GM23248 (cell line): ENCODE data around the gene ALDH6A1. TPM values are rescaled to one million over a fixed set of nuclear protein-coding genes. Genes with fewer than 3 reads are reported as not detected.
"Not testable (repeated sequence)": the region's sequence is repeated elsewhere in the genome, so short reads cannot be mapped to it uniquely, and the experiment has no call there.

Experiments used
- DNase-seq: peaks from one replicate; pipeline ENCODE4 v3.0.0-alpha.2; 2015
- H2AFZ ChIP-seq: fragments of 200-600 bp; sonication (generic); 2 replicates; pipeline ENCODE4 v1.6.1; 2016; ENCODE audit warnings: antibody characterized with exemption
- H3F3A ChIP-seq: fragments of 200-600 bp; sonication (generic); 2 replicates; pipeline ENCODE4 v1.6.1; 2016; ENCODE audit warnings: mild to moderate bottlenecking, antibody characterized with exemption, mixed run types; ENCODE audit not compliant: insufficient read depth
- H3K27ac ChIP-seq: fragments of 200-600 bp; sonication (generic); 2 replicates; pipeline ENCODE4 v1.5.1; 2016; ENCODE audit warnings: mild to moderate bottlenecking
- H3K27me3 ChIP-seq: fragments of 200-600 bp; sonication (generic); replicated peaks from 2 replicates; pipeline ENCODE4 v1.6.1; 2016; ENCODE audit warnings: mild to moderate bottlenecking; ENCODE audit not compliant: insufficient read depth
- H3K36me3 ChIP-seq: fragments of 200-600 bp; sonication (generic); 2 replicates; pipeline ENCODE4 v1.6.1; 2016; ENCODE audit warnings: low read depth, mild to moderate bottlenecking
- H3K4me1 ChIP-seq: fragments of 200-600 bp; sonication (generic); 2 replicates; pipeline ENCODE4 v1.6.1; 2016; ENCODE audit warnings: mild to moderate bottlenecking; ENCODE audit not compliant: insufficient read depth
- H3K4me2 ChIP-seq: fragments of 200-600 bp; sonication (generic); one replicate; pipeline ENCODE4 v1.6.1; 2016; ENCODE audit warnings: mild to moderate bottlenecking; ENCODE audit not compliant: unreplicated experiment
- H3K4me3 ChIP-seq: fragments of 200-600 bp; sonication (generic); 2 replicates; pipeline ENCODE4 v1.5.1; 2016; ENCODE audit warnings: mild to moderate bottlenecking
- H3K79me2 ChIP-seq: fragments of 200-600 bp; sonication (generic); 2 replicates; pipeline ENCODE4 v1.6.1; 2016; ENCODE audit warnings: mild to moderate bottlenecking; ENCODE audit not compliant: insufficient read depth
- H3K9ac ChIP-seq: fragments of 200-600 bp; sonication (generic); 2 replicates; pipeline ENCODE4 v1.6.1; 2016; ENCODE audit warnings: mild to moderate bottlenecking
- H3K9me2 ChIP-seq: fragments of 200-600 bp; sonication (generic); 2 replicates; pipeline ENCODE4 v1.6.1; 2016; ENCODE audit warnings: mixed run types, mild to moderate bottlenecking, moderate library complexity; ENCODE audit not compliant: insufficient read depth
- H3K9me3 ChIP-seq: fragments of 200-600 bp; sonication (generic); one replicate; pipeline ENCODE4 v1.6.1; 2017; ENCODE audit warnings: low read depth
- H4K20me1 ChIP-seq: fragments of 200-600 bp; sonication (generic); 2 replicates; pipeline ENCODE4 v1.6.0; 2016; ENCODE audit not compliant: insufficient read depth
- EZH2 ChIP-seq: fragments of 200-600 bp; sonication (generic); IDR thresholded peaks from 2 replicates; pipeline ENCODE4 v1.6.1; 2018; ENCODE audit warnings: antibody characterized with exemption, mild to moderate bottlenecking; ENCODE audit not compliant: insufficient read depth, poor library complexity, severe bottlenecking
- EZH2phosphoT487 ChIP-seq: fragments of 200-600 bp; sonication (generic); IDR thresholded peaks from 2 replicates; pipeline ENCODE4 v1.6.1; 2018; ENCODE audit warnings: antibody characterized with exemption, moderate library complexity, mild to moderate bottlenecking, low read depth; ENCODE audit not compliant: insufficient read depth
- WGBS, 2 experiments: methylation state at CpG; one replicate each; pipeline ENCODE4 v1.1.6; 2015 to 2017; ENCODE audit warnings: low lambda C conversion rate in 2 of 2, low coverage in 1 of 2; ENCODE audit errors: missing lambda C conversion rate in 2 of 2; 5-methylcytosine and 5-hydroxymethylcytosine counted together
- in situ Hi-C: fragments of 300-500 bp; cut with MboI; formaldehyde crosslinking; loops from 2 replicates; pipeline ENCODE4 v1.15.0; 2020
- polyA plus RNA-seq: library from polyadenylated mRNA; unstranded; fragments of >200 nt; fragmentation: Nextera tagmentation; extraction: Ambion mirVana; gene quantifications from 2 replicates; pipeline ENCODE4 v1.2.1, GENCODE V29; 2016
- total RNA-seq: library from RNA; depleted of rRNA; stranded (reverse); fragments of >200 nt; shearing (Covaris generic); gene quantifications from 2 replicates; pipeline ENCODE4 v1.2.3, GENCODE V29; 2014; rRNA removed

The ALDH6A1 gene
- 13.8 and 19.9 TPM in 2 replicates for total RNA-seq
- polyA plus RNA-seq = 20.8 and 21.0 TPM in 2 replicates

GRCh38 chr14:74084277-74085046 lies at the start of gene ALDH6A1, which contains the start of gene LIN52:
Gene ALDH6A1, minus strand, starts transcription at chr14:74084453. Its CDS starts 59 bp downstream, at chr14:74084394.
Gene LIN52, plus strand, starts transcription at chr14:74084956. Its CDS starts 19 bp downstream, at chr14:74084975.
- Histone ChIP-seq H3K9ac (peak within 1 kb of the TSS; percentile 88), H3K9me2 (no peaks in the 10 kb centered on the region), H4K20me1 (no peaks in the 10 kb centered on the region), H3K36me3 (no peaks in the 10 kb centered on the region), H3K27ac (peak within 1 kb of the TSS; percentile 74), H3K4me1 (peaks cover 16% of the 10 kb centered on the region), H3F3A (no peaks in the 10 kb centered on the region), H3K27me3 (no peaks in the 10 kb centered on the region), H3K9me3 (no peaks in the 10 kb centered on the region), H3K79me2 (peaks cover 32% of the 10 kb centered on the region), H3K4me3 (peak within 1 kb of the TSS; percentile 84), H2AFZ (peak within 1 kb of the TSS; percentile 98), H3K4me2 (peak within 1 kb of the TSS; percentile 88)
- TF ChIP-seq EZH2 (no peak), EZH2phosphoT487 (no peak)
- DNase-seq = peak; percentile 100
- in situ Hi-C loops = no loop called here
- 1 to 2% methylated on average over 46 of the region's 46 CpGs for WGBS, 2 experiments

GRCh38 chr14:74127634-74128033 lies 43.4 kb upstream of the ALDH6A1 start:
- WGBS, 2 experiments = 100% methylated on average over 1 of the region's 1 CpG
- Histone ChIP-seq H2AFZ (no peak overlapping the region), H3K36me3 (no peaks in the 10 kb centered on the region), H3K9me3 (no peaks in the 10 kb centered on the region), H3K4me3 (no peak overlapping the region), H3K4me2 (no peak overlapping the region), H3K9me2 (no peaks in the 10 kb centered on the region), H3K79me2 (no peaks in the 10 kb centered on the region), H3K27me3 (no peaks in the 10 kb centered on the region), H3K9ac (no peak overlapping the region), H3K4me1 (no peaks in the 10 kb centered on the region), H4K20me1 (no peaks in the 10 kb centered on the region), H3K27ac (no peak overlapping the region), H3F3A (no peaks in the 10 kb centered on the region)
- TF ChIP-seq EZH2phosphoT487 (no peak), EZH2 (no peak)
- no peak for DNase-seq
- in situ Hi-C loops = no loop called here

- no peaks in the 10 kb centered on the region for H4K20me1 ChIP-seq
- no peak overlapping the region for H3K4me2 ChIP-seq
- no peak for DNase-seq
- in situ Hi-C loops = no loop called here
- no peaks in the 10 kb centered on the region; the same call in 1 of the 2 replicates for H3K36me3 ChIP-seq
- no peaks in the 10 kb centered on the region for H3K4me1 ChIP-seq
- H3K9ac ChIP-seq = no peak overlapping the region
- no peaks in the 10 kb centered on the region for H3K27me3 ChIP-seq
- H3K79me2 ChIP-seq = no peaks in the 10 kb centered on the region
- TF ChIP-seq EZH2 = no peak
- no peak for TF ChIP-seq EZH2phosphoT487
- H3K9me3 ChIP-seq = no peaks in the 10 kb centered on the region
- no peak overlapping the region for H3K4me3 ChIP-seq
- H2AFZ ChIP-seq = no peak overlapping the region
- no peaks in the 10 kb centered on the region for H3F3A ChIP-seq
- H3K9me2 ChIP-seq = no peaks in the 10 kb centered on the region
- WGBS, 2 experiments = 94 to 100% methylated on average over 1 of the region's 1 CpG
- H3K27ac ChIP-seq = no peak overlapping the region
Observed at GRCh38 chr14:74126315-74127013, 42.2 kb upstream of the ALDH6A1 start.

GRCh38 chr14:74125487-74125886 lies 41.2 kb upstream of the ALDH6A1 start:
- H3K4me1 ChIP-seq, H3K79me2 ChIP-seq, H4K20me1 ChIP-seq, in situ Hi-C loops, H2AFZ ChIP-seq, H3K9me2 ChIP-seq, H3K27me3 ChIP-seq, H3K4me2 ChIP-seq, H3K9ac ChIP-seq, H3K4me3 ChIP-seq, H3K9me3 ChIP-seq, H3K27ac ChIP-seq, H3F3A ChIP-seq, DNase-seq, H3K36me3 ChIP-seq: not testable (repeated sequence)
- 89% methylated on average over 4 to 5 of the region's 5 CpGs for WGBS, 2 experiments

- not testable (repeated sequence) for H2AFZ ChIP-seq, H3K36me3 ChIP-seq, H3K4me1 ChIP-seq, H4K20me1 ChIP-seq, H3K4me2 ChIP-seq, H3K4me3 ChIP-seq, H3K27ac ChIP-seq, H3K9me2 ChIP-seq, H3K79me2 ChIP-seq, H3K27me3 ChIP-seq, H3K9me3 ChIP-seq, H3K9ac ChIP-seq, H3F3A ChIP-seq
- in situ Hi-C loops = loop anchor here (25.0 kb wide), 1 partner anchor 351 kb away; no protein-coding TSS in a partner anchor
- DNase-seq = peak; percentile 75
- WGBS, 2 experiments = 90 to 94% methylated on average over 13 of the region's 13 CpGs
Observed at GRCh38 chr14:74111395-74112216, 27.4 kb upstream of the ALDH6A1 start.
